Right kidney (tissue), 1 donor: Measurements from ENCODE around the gene NKAIN2.

ENCODE experiments used
- DNase-seq: peaks from one replicate; pipeline ENCODE4 v3.0.0-alpha.2; 2016

The NKAIN2 gene

GRCh38 chr6:124866040-124866439 lies 1062.4 kb downstream of the NKAIN2 start:
- no peak for DNase-seq

DNA sequence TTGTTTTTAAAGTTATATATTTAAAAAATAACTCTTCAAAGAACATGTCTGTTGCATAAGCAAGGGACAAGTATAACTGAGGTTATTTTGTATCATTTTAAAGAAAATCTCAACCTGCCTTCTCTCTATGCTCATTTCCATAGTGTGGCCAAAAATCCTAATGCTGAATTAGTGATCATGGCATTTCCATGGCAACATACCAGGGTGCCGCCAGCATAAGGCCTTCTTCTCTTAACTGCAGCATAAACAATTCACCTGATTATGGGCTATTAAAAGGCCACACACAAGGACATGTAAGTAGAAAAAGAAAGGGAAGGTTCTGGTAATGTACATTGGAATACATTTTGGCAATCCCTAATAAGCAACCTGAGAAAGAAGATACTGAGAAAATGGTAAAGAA lies 1063.5 kb downstream of the NKAIN2 start:
- no peak for DNase-seq

- DNase-seq = no peak
Measured at GRCh38 chr6:124868481-124868880, 1064.8 kb downstream of the NKAIN2 start.

GRCh38 chr6:124869416-124869815 lies 1065.8 kb downstream of the NKAIN2 start:
- no peak for DNase-seq

- DNase-seq = no peak
Measured at GRCh38 chr6:124870611-124871459, 1067.2 kb downstream of the NKAIN2 start.

GRCh38 chr6:124872361-124873065 lies 1068.8 kb downstream of the NKAIN2 start:
- no peak for DNase-seq

GRCh38 chr6:124873066-124873410 lies 1069.4 kb downstream of the NKAIN2 start:
- DNase-seq = no peak
